ENCODE measurements around the gene PRR16. TPM values are rescaled to one million over a fixed set of nuclear protein-coding genes. Genes with fewer than 3 reads are reported as not detected.

PRR16 gene
- polyA plus RNA-seq, 2 of the 4 experiments (the other 2 are of a cell fraction), result 0.05 TPM; not detected in 1

- FAIRE-seq, result no peak
- DNase-seq (ENCODE audit: low read depth in 1 of 2, low spot score in 1 of 2), result no peak
- ChIA-PET POLR2A (no interaction called here), CTCF (no interaction called here)
- WGBS (ENCODE audit: missing lambda C conversion rate), result 13% methylated on average over 4 of the region's 4 CpGs
- ATAC-seq, result no peak
- no peak for TF ChIP-seq PBX3 (IDR thresholded peaks at IDR 0.05)
- no peak overlapping the region for H3K4me3 ChIP-seq
- H3K9me3 ChIP-seq, result no peaks in the 10 kb centered on the region
- H3K4me2 ChIP-seq, result no peak overlapping the region
- no peaks in the 10 kb centered on the region for H3K4me1 ChIP-seq
- H3K27ac ChIP-seq, result no peak overlapping the region
Measured at GRCh38 chr5:120564013-120564412, 99.9 kb downstream of the PRR16 start.

GRCh38 chr5:120567066-120567465 lies 103.0 kb downstream of the PRR16 start:
- ChIA-PET CTCF (no interaction called here), POLR2A (no interaction called here)
- no peak overlapping the region for H3K27ac ChIP-seq
- H3K4me2 ChIP-seq, result no peak overlapping the region
- H3K9me3 ChIP-seq, result no peaks in the 10 kb centered on the region
- FAIRE-seq (no peak), ATAC-seq (no peak), DNase-seq (ENCODE audit: low read depth in 1 of 2, low spot score in 1 of 2) (no peak)
- WGBS (ENCODE audit: missing lambda C conversion rate), result 4% methylated on average over 1 of the region's 1 CpG
- H3K4me3 ChIP-seq, result no peak overlapping the region
- no peak for TF ChIP-seq E2F6 (IDR thresholded peaks at IDR 0.05; ENCODE audit: borderline replicate concordance, low read depth)
- no peak for TF ChIP-seq ELK1 (IDR thresholded peaks at IDR 0.05; ENCODE audit: low read depth, low read length)
- no peak for TF ChIP-seq JUNB (IDR thresholded peaks at IDR 0.05)
- no peak for TF ChIP-seq PHF8 (IDR thresholded peaks at IDR 0.05; ENCODE audit: borderline replicate concordance, low read depth)
- TF ChIP-seq MAX (IDR thresholded peaks at IDR 0.05), result no peak
- no peak for TF ChIP-seq NR3C1 (IDR thresholded peaks at IDR 0.05)
- TF ChIP-seq CHD4 (IDR thresholded peaks at IDR 0.05; ENCODE audit: borderline replicate concordance), result no peak
- no peak for TF ChIP-seq BHLHE40 (IDR thresholded peaks at IDR 0.05; ENCODE audit: low read depth, low read length)
- no peak for TF ChIP-seq TFCP2L1 (CRISPR knock-in tag; IDR thresholded peaks at IDR 0.05)
- no peak for TF ChIP-seq FOSB (CRISPR knock-in tag; IDR thresholded peaks at IDR 0.05)
- H3K4me1 ChIP-seq, result no peaks in the 10 kb centered on the region

GRCh38 chr5:120567921-120568320 lies 103.8 kb downstream of the PRR16 start:
- no peaks in the 10 kb centered on the region for H3K9me3 ChIP-seq
- no peak overlapping the region for H3K27ac ChIP-seq
- H3K4me2 ChIP-seq, result no peak overlapping the region
- DNase-seq (ENCODE audit: low read depth in 1 of 2, low spot score in 1 of 2) (no peak), ATAC-seq (no peak), FAIRE-seq (no peak)
- POLR2A ChIA-PET, result no interaction called here
- no peak for TF ChIP-seq ATOH8 (CRISPR knock-in tag; IDR thresholded peaks at IDR 0.05; ENCODE audit: low read depth)
- no peak for TF ChIP-seq SREBF2 (IDR thresholded peaks at IDR 0.05)
- no peak for TF ChIP-seq EP300 (IDR thresholded peaks at IDR 0.05)
- no peak for TF ChIP-seq RCOR1 (IDR thresholded peaks at IDR 0.05; ENCODE audit: low read depth, low read length)
- TF ChIP-seq USF2 (IDR thresholded peaks at IDR 0.05), result no peak
- TF ChIP-seq NFE2L2 (conservative IDR thresholded peaks at IDR 0.05; ENCODE audit: low read length), result no peak
- TF ChIP-seq HES2 (IDR thresholded peaks at IDR 0.05), result no peak
- no peak for TF ChIP-seq RARB (CRISPR knock-in tag; IDR thresholded peaks at IDR 0.05)
- no peak for TF ChIP-seq EHF (CRISPR knock-in tag; IDR thresholded peaks at IDR 0.05)
- TF ChIP-seq HOXA7 (CRISPR knock-in tag; IDR thresholded peaks at IDR 0.05), result no peak
- no peak for TF ChIP-seq TP53 (CRISPR knock-in tag; IDR thresholded peaks at IDR 0.05)
- TF ChIP-seq MAZ (IDR thresholded peaks at IDR 0.05; ENCODE audit: borderline replicate concordance, low read depth, low read length), result no peak
- H3K4me3 ChIP-seq, result no peak overlapping the region
- CTCF ChIA-PET, result no interaction called here
- 16% methylated on average over 4 of the region's 4 CpGs for WGBS (ENCODE audit: missing lambda C conversion rate)
- no peaks in the 10 kb centered on the region for H3K4me1 ChIP-seq
